IgD-negative memory B cell (primary cell): Measurements from ENCODE around the gene DCLK1. TPM values are rescaled to one million over a fixed set of nuclear protein-coding genes. Genes with fewer than 3 reads are reported as not detected.

ENCODE experiments used
- H3K27ac Mint-ChIP-seq, 3 donors: one replicate each; pipeline ENCODE4 v1.8.0; 2020 to 2022; ENCODE audit warnings: mild to moderate bottlenecking in 3 of 3, mixed read lengths in 3 of 3, moderate library complexity in 1 of 3
- H3K27me3 Mint-ChIP-seq: one replicate; pipeline ENCODE4 v1.8.0; 2021; ENCODE audit warnings: mixed read lengths
- H3K36me3 Mint-ChIP-seq: one replicate; pipeline ENCODE4 v1.8.0; 2020; ENCODE audit warnings: mild to moderate bottlenecking, mixed read lengths
- H3K4me1 Mint-ChIP-seq, 3 donors: one replicate each; pipeline ENCODE4 v1.8.0; 2020 to 2022; ENCODE audit warnings: mixed read lengths in 3 of 3, mild to moderate bottlenecking in 1 of 3
- H3K4me3 Mint-ChIP-seq, 4 donors: one replicate each; pipeline ENCODE4 v1.8.0; 2020 to 2022; ENCODE audit warnings: mild to moderate bottlenecking in 4 of 4, mixed read lengths in 4 of 4, moderate library complexity in 3 of 4
- H3K9me3 Mint-ChIP-seq, 3 donors: one replicate each; pipeline ENCODE4 v1.8.0; 2020 to 2021; ENCODE audit warnings: mixed read lengths in 3 of 3, mild to moderate bottlenecking in 1 of 3
- polyA plus RNA-seq: library from polyadenylated mRNA; unstranded; fragments of 300-500 nt; fragmentation: Illumina TruSeq; gene quantifications from one replicate; pipeline ENCODE4 v1.2.3, GENCODE V29; 2021

The DCLK1 gene
- polyA plus RNA-seq, 1 donor from 2014 or later = not detected

- no peaks in the 10 kb centered on the region for H3K36me3 Mint-ChIP-seq
- H3K4me3 Mint-ChIP-seq = no peak overlapping the region
- H3K27ac Mint-ChIP-seq = no peak overlapping the region
- H3K4me1 Mint-ChIP-seq = no peaks in the 10 kb centered on the region
- H3K27me3 Mint-ChIP-seq = no peaks in the 10 kb centered on the region
- H3K9me3 Mint-ChIP-seq = peaks cover 3 to 11% (median 9%) of the 10 kb centered on the region in 3 donors
These were observed 15.5 kb upstream of the DCLK1 start for GRCh38 chr13:36146511-36147269.

GRCh38 chr13:36143738-36144137 is 12.6 kb upstream of the DCLK1 start:
- H3K9me3 Mint-ChIP-seq = peaks cover 7 to 13% (median 10%) of the 10 kb centered on the region in 3 donors
- no peaks in the 10 kb centered on the region for H3K4me1 Mint-ChIP-seq
- H3K27me3 Mint-ChIP-seq = no peaks in the 10 kb centered on the region
- no peaks in the 10 kb centered on the region for H3K36me3 Mint-ChIP-seq
- H3K27ac Mint-ChIP-seq = no peak overlapping the region
- no peak overlapping the region for H3K4me3 Mint-ChIP-seq

- no peaks in the 10 kb centered on the region for H3K4me1 Mint-ChIP-seq
- H3K9me3 Mint-ChIP-seq = peaks cover 5 to 10% (median 6%) of the 10 kb centered on the region in 3 donors
- no peaks in the 10 kb centered on the region for H3K27me3 Mint-ChIP-seq
- no peaks in the 10 kb centered on the region for H3K36me3 Mint-ChIP-seq
- no peak overlapping the region for H3K4me3 Mint-ChIP-seq
- H3K27ac Mint-ChIP-seq = no peak overlapping the region
These were observed 11.6 kb upstream of the DCLK1 start for GRCh38 chr13:36142735-36143134.

- no peaks in the 10 kb centered on the region for H3K4me1 Mint-ChIP-seq
- no peaks in the 10 kb centered on the region for H3K36me3 Mint-ChIP-seq
- H3K27ac Mint-ChIP-seq = no peak overlapping the region
These were observed 4.7 kb upstream of the DCLK1 start for GRCh38 chr13:36135876-36136275.

GRCh38 chr13:36134632-36135031 is 3.5 kb upstream of the DCLK1 start:
- H3K36me3 Mint-ChIP-seq = no peaks in the 10 kb centered on the region
- no peak overlapping the region for H3K4me3 Mint-ChIP-seq
- H3K9me3 Mint-ChIP-seq = peaks cover 0 to 3% (median 2%) of the 10 kb centered on the region in 3 donors
- H3K4me1 Mint-ChIP-seq = peaks cover 0 to 3% (median 0%) of the 10 kb centered on the region in 3 donors
- no peak overlapping the region for H3K27ac Mint-ChIP-seq
- peaks cover 18% of the 10 kb centered on the region for H3K27me3 Mint-ChIP-seq

More at GRCh38 chr13:36135876-36136275, 4.7 kb upstream of the DCLK1 start:
- Mint-ChIP-seq H3K27me3 (peaks cover 11% of the 10 kb centered on the region), H3K4me3 (no peak overlapping the region), H3K9me3 (peaks cover 5 to 6% (median 6%) of the 10 kb centered on the region in 3 donors)

GRCh38 chr13:36133950-36134626 is 2.9 kb upstream of the DCLK1 start:
- Mint-ChIP-seq H3K9me3 (peaks cover 0 to 2% (median under 1%) of the 10 kb centered on the region in 3 donors), H3K27ac (no peak overlapping the region), H3K36me3 (no peaks in the 10 kb centered on the region), H3K4me3 (no peak overlapping the region), H3K4me1 (peaks cover 0 to 3% (median 0%) of the 10 kb centered on the region in 3 donors), H3K27me3 (peaks cover 18% of the 10 kb centered on the region)

GRCh38 chr13:36132376-36132775 is 1.2 kb upstream of the DCLK1 start:
- Mint-ChIP-seq H3K4me3 (no peak overlapping the region), H3K9me3 (no peaks in the 10 kb centered on the region), H3K27me3 (peaks cover 21% of the 10 kb centered on the region), H3K36me3 (no peaks in the 10 kb centered on the region), H3K27ac (no peak overlapping the region), H3K4me1 (peaks cover 0 to 3% (median 0%) of the 10 kb centered on the region in 3 donors)

GRCh38 chr13:36131931-36132297 is 732 bp upstream of the DCLK1 start:
- Mint-ChIP-seq H3K27ac (no peak overlapping the region), H3K4me1 (peaks cover 0 to 3% (median 0%) of the 10 kb centered on the region in 3 donors), H3K4me3 (no peak overlapping the region), H3K36me3 (no peaks in the 10 kb centered on the region), H3K9me3 (peaks cover 0 to under 1% (median 0%) of the 10 kb centered on the region in 3 donors), H3K27me3 (peaks cover 23% of the 10 kb centered on the region)

GRCh38 chr13:36130552-36131221 is 495 bp downstream of the DCLK1 start:
- peaks cover 24% of the 10 kb centered on the region for H3K27me3 Mint-ChIP-seq
- H3K36me3 Mint-ChIP-seq = no peaks in the 10 kb centered on the region
- peaks cover 0 to 3% (median 0%) of the 10 kb centered on the region in 3 donors for H3K4me1 Mint-ChIP-seq
- H3K4me3 Mint-ChIP-seq = no peak overlapping the region
- H3K27ac Mint-ChIP-seq = no peak overlapping the region
- peaks cover 0 to 3% (median 0%) of the 10 kb centered on the region in 3 donors for H3K9me3 Mint-ChIP-seq

- H3K4me1 Mint-ChIP-seq = peaks cover 0 to 3% (median 0%) of the 10 kb centered on the region in 3 donors
- H3K36me3 Mint-ChIP-seq = no peaks in the 10 kb centered on the region
- H3K4me3 Mint-ChIP-seq = no peak overlapping the region
- no peak overlapping the region for H3K27ac Mint-ChIP-seq
- H3K27me3 Mint-ChIP-seq = peaks cover 24% of the 10 kb centered on the region
- peaks cover 0 to 3% (median 0%) of the 10 kb centered on the region in 3 donors for H3K9me3 Mint-ChIP-seq
These were observed 1.0 kb downstream of the DCLK1 start for GRCh38 chr13:36130193-36130551.

GRCh38 chr13:36129539-36129938 is 1.6 kb downstream of the DCLK1 start:
- H3K27me3 Mint-ChIP-seq = peaks cover 24% of the 10 kb centered on the region
- H3K4me1 Mint-ChIP-seq = peaks cover 0 to 3% (median 0%) of the 10 kb centered on the region in 3 donors
- no peaks in the 10 kb centered on the region for H3K36me3 Mint-ChIP-seq
- H3K4me3 Mint-ChIP-seq = no peak overlapping the region
- no peak overlapping the region for H3K27ac Mint-ChIP-seq
- peaks cover 0 to 3% (median 0%) of the 10 kb centered on the region in 3 donors for H3K9me3 Mint-ChIP-seq

- H3K4me3 Mint-ChIP-seq = no peak overlapping the region
- peaks cover 0 to 3% (median 0%) of the 10 kb centered on the region in 3 donors for H3K9me3 Mint-ChIP-seq
- peaks cover 15% of the 10 kb centered on the region for H3K27me3 Mint-ChIP-seq
- no peak overlapping the region for H3K27ac Mint-ChIP-seq
- H3K36me3 Mint-ChIP-seq = no peaks in the 10 kb centered on the region
- H3K4me1 Mint-ChIP-seq = peaks cover 0 to 3% (median 0%) of the 10 kb centered on the region in 3 donors
These were observed 4.7 kb downstream of the DCLK1 start for GRCh38 chr13:36126491-36126890.

- Mint-ChIP-seq H3K27ac (no peak overlapping the region), H3K9me3 (peaks cover 0 to 3% (median 0%) of the 10 kb centered on the region in 3 donors), H3K36me3 (no peaks in the 10 kb centered on the region), H3K4me3 (no peak overlapping the region), H3K4me1 (peaks cover 0 to 3% (median 0%) of the 10 kb centered on the region in 3 donors), H3K27me3 (peaks cover 13% of the 10 kb centered on the region)
These were observed 5.3 kb downstream of the DCLK1 start for GRCh38 chr13:36125841-36126240.

- Mint-ChIP-seq H3K27me3 (peaks cover 6% of the 10 kb centered on the region), H3K4me1 (no peaks in the 10 kb centered on the region), H3K4me3 (no peak overlapping the region), H3K36me3 (no peaks in the 10 kb centered on the region), H3K9me3 (peaks cover 0 to 3% (median 0%) of the 10 kb centered on the region in 3 donors), H3K27ac (no peak overlapping the region)
These were observed 6.9 kb downstream of the DCLK1 start for GRCh38 chr13:36124236-36124822.

- Mint-ChIP-seq H3K27ac (no peak overlapping the region), H3K27me3 (no peaks in the 10 kb centered on the region), H3K36me3 (no peaks in the 10 kb centered on the region), H3K4me3 (no peak overlapping the region), H3K9me3 (peaks cover 0 to 1% (median 0%) of the 10 kb centered on the region in 3 donors), H3K4me1 (no peaks in the 10 kb centered on the region)
These were observed 15.9 kb downstream of the DCLK1 start for GRCh38 chr13:36115306-36115705.
